ENCODE results near the gene CNN2. TPM values are rescaled to one million over a fixed set of nuclear protein-coding genes. Genes with fewer than 3 reads are reported as not detected.

CNN2 gene
- total and polyA plus RNA-seq, 2 of the 8 experiments (the other 6 are each of a cell fraction or from before 2014, with no cell fraction given): 189 to 551 TPM

DNA sequence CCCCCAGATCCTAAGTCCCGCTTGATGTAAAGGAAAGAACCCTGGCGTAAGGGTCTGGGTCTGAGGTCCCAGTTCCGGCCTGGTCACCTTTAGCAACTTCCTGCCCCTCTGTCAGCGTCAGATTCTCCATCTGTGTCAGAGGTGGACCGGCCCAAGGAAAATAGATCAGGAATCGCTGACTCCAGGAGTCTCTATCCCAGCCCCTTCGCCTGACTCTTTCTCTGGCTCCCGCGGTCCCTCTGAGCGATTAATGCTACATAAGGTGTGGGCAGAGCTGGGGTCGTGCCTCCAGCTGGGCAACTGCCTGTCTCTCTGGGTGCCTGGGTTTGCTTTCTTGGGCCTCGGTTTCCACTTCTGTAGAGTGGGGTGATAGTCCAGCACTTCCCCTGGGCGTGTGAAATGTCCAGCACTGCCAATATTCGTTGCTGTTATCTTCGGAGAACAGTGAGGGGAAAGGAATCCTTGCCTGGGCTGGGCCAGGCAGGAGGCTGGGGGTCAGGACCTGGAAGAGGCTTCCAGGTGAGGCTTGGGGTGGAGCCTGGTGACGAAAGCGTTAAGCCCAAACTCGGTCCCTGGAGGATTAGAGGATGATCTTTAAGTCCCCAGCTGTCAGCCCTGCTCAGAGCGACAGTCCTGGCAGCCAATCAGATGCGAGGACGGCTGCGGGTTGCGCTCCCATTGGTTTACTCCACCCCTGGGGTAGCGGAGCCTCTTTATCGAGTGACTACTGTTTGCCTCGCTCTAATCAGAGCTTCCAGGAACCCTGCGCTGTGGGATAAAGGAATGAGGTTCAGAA, 14.3 kb downstream of the CNN2 start (continued):
- TF ChIP-seq KDM4A (IDR thresholded peaks at IDR 0.05; ENCODE audit: low read depth, low read length, severe bottlenecking) (no peak), TAF7 (optimal IDR thresholded peaks at IDR 0.05; ENCODE audit: borderline replicate concordance, low read depth, low read length) (no peak), KDM5A (IDR thresholded peaks at IDR 0.05; ENCODE audit: low read length) (no peak), FOSL1 (IDR thresholded peaks at IDR 0.05; ENCODE audit: insufficient read depth, low read depth, low read length) (no peak), MAX (IDR thresholded peaks at IDR 0.05) (no peak), SIN3A (conservative IDR thresholded peaks at IDR 0.05 in 1 of 2, IDR thresholded peaks at IDR 0.05 in 1 of 2; ENCODE audit: low read depth in 1 of 2, low read length in 2 of 2) (peak; percentile 67 to 78; a peak in 1 of 4 replicates), POU5F1 (IDR thresholded peaks at IDR 0.05; ENCODE audit: low read depth, low read length) (no peak), RXRA (IDR thresholded peaks at IDR 0.05; ENCODE audit: insufficient read depth, low read depth, low read length) (no peak), CHD1 (IDR thresholded peaks at IDR 0.05; ENCODE audit: low read depth, low read length) (no peak), EP300 (IDR thresholded peaks at IDR 0.05; ENCODE audit: borderline replicate concordance in 1 of 2, low read depth in 2 of 2, low read length in 2 of 2) (no peak), POLR2A (IDR thresholded peaks at IDR 0.05; ENCODE audit: control extremely low read depth in 1 of 2, low read depth in 2 of 2, low read length in 2 of 2) (peak in 1 of 2 experiments; percentile 35; a peak in 1 of 3 replicates), TAF1 (IDR thresholded peaks at IDR 0.05; ENCODE audit: low read depth, low read length) (no peak), PHF8 (conservative IDR thresholded peaks at IDR 0.05; ENCODE audit: low read depth, low read length) (no peak)

Data from H1 (cell line).